Subcutaneous adipose tissue (tissue), 4 donors: ENCODE results near the gene CCN2. TPM values are rescaled to one million over a fixed set of nuclear protein-coding genes. Genes with fewer than 3 reads are reported as not detected.

Source experiments
- total RNA-seq, 4 donors: library from RNA; depleted of rRNA; stranded (reverse); fragments of >200 nt; gene quantifications; one replicate each; pipeline ENCODE4 v1.1.0, GENCODE V29; 2016
- TF ChIP-seq, protein P1 (sequence below): fragments of 450-650 bp; IDR thresholded peaks from one replicate; pipeline ENCODE4 v1.5.1; 2016; ENCODE audit warnings: low read depth, mild to moderate bottlenecking, control low read depth, antibody characterized with exemption, moderate library complexity

Gene CCN2, protein sequence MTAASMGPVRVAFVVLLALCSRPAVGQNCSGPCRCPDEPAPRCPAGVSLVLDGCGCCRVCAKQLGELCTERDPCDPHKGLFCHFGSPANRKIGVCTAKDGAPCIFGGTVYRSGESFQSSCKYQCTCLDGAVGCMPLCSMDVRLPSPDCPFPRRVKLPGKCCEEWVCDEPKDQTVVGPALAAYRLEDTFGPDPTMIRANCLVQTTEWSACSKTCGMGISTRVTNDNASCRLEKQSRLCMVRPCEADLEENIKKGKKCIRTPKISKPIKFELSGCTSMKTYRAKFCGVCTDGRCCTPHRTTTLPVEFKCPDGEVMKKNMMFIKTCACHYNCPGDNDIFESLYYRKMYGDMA
- total RNA-seq, result 100 to 1,000 TPM in 2 of 4 donors, 10 to 100 TPM in 2; 81.9 to 165 (median 112) TPM

DNA sequence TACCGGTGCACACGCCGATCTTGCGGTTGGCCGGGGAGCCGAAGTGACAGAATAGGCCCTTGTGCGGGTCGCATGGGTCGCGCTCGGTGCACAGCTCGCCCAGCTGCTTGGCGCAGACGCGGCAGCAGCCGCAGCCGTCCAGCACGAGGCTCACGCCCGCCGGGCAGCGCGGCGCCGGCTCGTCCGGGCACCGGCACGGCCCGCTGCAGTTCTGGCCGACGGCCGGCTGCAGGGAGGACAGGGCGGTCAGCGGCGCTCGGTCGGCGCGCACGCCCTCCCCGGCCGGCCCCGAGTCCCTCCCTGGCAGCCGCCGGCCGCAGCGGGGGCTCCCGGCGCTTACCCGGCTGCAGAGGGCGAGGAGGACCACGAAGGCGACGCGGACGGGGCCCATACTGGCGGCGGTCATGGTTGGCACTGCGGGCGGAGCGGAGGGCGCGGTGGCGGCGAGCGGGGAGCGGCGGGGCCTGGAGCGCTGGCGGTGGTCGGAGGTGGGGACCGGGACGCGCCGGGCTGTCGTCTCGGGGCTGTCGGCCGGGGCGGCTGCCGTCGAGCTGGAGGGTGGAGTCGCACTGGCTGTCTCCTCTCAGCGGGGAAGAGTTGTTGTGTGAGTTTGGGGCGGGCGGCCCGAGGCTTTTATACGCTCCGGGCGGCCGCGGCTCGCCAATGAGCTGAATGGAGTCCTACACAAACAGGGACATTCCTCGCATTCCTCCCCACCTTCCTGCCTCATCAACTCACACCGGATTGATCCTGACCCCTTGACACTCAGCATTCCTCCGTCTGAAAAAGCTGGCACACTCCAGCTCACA is at the start of gene CCN2:
CCN2 (minus strand) TSS at position 606 of the 809 bp plus-strand sequence; CDS start at position 406, 200 bp downstream.
- TF ChIP-seq, protein P1, sequence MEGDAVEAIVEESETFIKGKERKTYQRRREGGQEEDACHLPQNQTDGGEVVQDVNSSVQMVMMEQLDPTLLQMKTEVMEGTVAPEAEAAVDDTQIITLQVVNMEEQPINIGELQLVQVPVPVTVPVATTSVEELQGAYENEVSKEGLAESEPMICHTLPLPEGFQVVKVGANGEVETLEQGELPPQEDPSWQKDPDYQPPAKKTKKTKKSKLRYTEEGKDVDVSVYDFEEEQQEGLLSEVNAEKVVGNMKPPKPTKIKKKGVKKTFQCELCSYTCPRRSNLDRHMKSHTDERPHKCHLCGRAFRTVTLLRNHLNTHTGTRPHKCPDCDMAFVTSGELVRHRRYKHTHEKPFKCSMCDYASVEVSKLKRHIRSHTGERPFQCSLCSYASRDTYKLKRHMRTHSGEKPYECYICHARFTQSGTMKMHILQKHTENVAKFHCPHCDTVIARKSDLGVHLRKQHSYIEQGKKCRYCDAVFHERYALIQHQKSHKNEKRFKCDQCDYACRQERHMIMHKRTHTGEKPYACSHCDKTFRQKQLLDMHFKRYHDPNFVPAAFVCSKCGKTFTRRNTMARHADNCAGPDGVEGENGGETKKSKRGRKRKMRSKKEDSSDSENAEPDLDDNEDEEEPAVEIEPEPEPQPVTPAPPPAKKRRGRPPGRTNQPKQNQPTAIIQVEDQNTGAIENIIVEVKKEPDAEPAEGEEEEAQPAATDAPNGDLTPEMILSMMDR, result no peak

DNA sequence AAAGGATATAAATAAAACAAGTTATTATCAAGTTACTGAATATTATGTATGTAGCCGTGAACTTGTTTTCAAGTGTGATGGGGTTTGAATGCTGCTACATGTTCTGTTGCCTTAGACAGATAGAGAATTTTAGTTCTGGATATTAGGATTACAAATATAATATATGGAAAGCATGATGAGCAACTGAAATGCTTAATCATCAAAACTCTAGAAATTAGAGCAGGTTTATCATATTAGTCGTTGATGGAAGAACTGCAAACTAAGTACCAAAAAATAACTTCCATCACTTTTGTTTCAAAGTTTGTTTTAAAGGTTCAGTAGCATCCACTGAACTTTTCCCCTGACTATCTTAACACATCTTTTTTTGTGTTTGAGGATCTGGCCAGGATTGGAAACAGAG is 49.1 kb upstream of the CCN2 start:
- TF ChIP-seq, protein P1, result no peak

DNA sequence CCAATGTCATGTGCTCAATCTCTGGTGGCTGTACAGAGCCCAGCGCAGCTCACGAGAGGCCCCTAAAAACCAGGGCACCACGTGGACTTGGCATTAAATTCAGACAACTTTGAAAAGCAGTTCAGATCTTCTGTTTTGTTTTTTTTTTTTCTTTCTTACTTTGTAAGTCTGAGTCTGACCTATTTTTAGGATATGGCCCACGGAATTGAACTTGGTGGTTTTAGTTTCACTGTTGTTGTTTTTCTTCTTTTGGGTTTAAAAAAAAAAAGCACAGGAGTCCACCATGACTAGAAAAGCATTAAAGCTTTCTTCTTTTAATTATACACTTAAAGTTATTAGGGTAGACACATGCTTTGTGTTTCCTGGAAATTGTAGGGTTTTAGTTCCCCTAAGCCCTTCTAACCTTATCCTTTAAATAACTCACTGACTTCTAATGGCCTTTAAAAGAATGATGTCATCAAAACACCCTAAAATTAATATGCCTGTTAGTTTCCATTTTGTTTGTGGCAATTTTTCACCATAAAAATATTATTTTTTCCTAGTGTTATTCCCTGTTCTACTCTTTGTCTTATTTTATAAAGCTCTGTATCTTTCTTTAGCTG is 48.5 kb upstream of the CCN2 start:
- TF ChIP-seq, protein P1, result no peak

DNA sequence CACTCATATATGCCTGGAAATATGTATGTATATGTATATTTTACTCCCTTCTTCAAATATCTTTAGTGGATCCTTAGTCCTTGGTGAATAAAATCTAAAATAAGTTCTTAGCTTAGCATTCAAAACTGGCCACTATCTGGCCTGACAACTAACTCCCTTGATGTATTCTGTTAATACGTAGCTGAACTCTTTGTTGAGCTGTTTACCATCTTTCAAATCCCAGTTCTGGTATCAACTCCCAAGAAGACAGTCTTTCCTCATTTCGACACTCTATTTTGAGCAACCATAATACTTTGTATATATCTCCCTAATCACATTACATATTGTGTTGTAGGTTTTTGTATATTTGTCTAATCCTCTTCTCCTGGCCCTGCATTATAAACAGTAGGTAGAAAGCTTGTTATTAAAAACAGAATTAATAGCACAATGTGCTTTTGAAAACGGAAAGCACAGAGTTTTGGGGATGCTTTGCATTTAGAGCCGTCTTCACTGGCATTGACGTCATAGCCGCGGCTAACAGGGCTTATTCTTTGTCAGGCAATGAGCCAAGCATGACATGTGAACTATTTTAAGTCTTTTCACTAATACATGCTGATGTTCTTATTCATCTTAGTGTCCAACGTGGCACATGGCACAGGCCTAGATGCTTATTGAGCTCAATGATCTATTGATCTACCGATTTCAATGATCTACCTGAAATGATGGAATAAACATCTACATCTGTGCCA is 47.2 kb upstream of the CCN2 start:
- TF ChIP-seq, protein P1, result no peak

DNA sequence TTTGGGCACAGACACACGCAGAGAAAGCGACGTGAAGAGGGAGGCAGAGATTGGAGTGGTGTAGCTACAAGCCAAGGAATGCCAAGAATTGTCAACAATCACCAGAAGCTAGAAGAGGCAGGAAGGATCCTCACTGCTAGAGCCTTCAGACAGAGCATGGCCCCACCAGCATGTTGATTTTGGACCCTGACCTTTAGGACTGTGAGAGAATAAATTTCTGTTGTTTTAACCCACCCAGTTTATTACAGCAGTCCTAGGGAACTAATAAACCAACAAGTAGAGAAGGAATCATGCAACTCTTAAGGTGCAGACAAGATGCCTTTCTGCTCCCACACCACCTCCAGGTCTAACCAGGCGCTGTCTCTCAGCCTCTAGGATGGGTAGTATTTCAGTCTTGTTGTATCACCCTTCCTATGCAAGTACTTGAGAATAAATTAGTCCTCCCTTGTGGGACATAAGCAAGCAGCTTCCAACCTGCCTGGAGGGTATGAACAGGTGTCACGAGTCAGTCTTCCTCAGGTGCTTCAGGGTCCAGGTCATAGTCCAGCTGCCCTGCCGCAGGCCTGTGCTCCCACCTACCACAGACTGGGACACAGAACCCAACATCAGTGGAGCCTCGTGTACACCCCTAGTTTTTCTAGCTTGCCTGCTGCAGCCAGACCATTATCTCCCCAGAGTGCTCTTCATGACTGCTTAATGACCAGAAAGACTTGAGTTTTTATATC is 46.4 kb upstream of the CCN2 start:
- TF ChIP-seq, protein P1, result no peak

DNA sequence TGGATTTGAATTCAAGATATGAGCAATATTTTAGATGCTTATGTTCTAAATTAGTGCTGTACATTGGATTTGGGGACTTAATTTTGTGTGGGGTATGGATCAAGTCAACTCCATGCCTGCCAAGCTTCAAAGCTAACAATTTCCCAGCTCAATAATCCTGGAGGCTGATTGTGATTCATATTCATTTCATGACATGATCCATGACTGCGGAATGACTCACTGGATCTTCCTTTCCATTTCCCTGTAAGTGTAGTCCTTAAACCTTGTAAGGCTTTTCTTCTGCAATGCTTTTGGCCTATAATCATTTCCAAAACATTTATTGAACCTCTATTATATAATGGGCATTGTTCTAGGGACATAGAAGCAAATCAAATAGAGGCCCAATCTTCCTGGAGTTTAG is 44.7 kb upstream of the CCN2 start:
- TF ChIP-seq, protein P1, result no peak
